HG03575 (cell line): Measurements from ENCODE around the gene TMEM42.

Source experiments
- ATAC-seq: cut with Tn5 transposase; IDR thresholded peaks from one replicate; pipeline ENCODE4 v1.9.1; 2021; ENCODE audit not compliant: unreplicated experiment, insufficient number of reproducible peaks, low FRiP score; ENCODE audit errors: extremely low read depth

The TMEM42 gene

DNA sequence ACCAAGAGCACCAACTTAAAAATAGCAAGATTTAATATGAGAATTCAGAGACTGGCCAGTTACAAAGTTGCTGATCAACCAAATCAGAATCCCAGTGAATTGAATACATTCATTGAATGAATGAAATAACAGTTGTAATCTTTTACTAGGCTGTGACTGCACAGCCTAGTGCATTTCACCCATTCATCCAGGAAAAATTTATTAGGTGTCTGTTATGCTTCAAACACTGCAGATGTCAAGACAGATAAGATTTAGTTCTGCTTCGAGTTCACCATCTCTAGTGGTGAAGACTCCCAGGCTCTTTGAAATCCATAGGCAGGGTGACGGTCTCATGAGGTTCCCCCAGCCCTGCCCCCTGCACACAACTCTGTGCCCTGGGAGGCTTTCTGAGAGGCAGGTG, 41.6 kb downstream of the TMEM42 start:
- ATAC-seq: no peak

DNA sequence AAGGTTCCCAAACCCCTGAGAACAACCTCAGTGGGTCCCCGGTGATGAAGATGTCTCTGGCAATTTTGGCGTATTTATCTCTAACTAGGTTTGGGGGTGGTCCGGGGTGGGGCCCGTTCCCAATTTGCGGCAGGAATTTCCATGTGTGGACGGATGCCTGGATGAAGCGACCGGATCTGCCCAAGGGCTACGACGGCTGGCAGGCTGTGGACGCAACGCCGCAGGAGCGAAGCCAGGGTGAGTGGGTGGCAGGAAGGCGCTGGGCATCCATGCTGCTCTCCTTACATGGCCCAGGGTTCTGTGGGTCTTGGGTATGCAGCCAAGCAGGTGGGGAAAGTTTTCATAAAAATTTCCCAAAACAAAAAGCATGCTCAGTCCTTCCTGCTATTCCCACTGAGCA, 42.0 kb downstream of the TMEM42 start:
- no peak for ATAC-seq

DNA sequence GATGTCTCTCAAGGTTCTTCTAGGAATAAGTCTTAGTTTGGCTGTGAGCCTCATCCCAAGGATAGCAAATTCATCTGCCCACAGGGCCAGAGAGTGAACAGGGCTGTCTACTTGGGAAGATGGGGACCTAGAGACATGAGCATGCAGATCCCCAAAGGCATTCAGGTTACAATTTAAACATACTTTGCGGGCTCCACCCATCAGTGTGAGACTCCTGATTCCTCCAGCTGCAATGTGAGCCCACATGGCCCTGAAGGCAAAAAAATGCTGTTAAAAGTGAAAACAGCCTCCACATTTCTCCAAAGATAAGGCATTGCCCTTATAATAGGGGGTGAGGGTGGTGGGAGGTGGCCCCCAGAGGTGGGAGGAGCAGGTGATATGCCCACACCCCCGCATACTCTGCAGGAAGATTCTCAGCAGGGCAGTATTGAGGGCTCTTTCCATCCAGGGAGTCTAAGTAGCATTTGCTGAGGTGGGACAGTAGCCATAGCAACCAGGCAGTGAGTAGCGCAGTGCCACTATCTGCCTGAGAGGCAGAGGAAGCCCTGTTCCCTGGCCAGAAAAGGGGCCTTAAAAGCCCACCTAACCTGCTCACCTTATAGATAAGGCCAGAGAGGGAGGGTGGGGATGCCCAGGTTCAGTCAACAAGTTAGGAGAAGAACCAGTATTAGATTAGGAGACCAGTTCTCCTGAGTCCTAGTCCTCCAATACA, 43.9 kb downstream of the TMEM42 start:
- no peak for ATAC-seq

DNA sequence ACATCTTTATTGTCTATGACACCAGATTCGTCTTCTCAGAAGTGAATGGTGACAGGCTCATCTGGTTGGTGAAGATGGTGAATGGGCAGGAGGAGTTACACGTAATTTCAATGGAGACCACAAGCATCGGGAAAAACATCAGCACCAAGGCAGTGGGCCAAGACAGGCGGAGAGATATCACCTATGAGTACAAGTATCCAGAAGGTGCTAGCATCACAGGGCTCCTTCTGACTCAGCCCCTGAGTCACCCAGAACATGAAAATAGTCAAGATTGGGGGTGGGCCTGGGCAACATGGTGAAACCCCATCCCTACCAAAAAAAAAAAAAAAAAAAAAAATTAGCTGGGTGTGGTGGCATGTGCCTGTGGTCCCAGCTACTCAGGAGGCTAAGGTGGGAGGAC, 45.3 kb downstream of the TMEM42 start:
- no peak for ATAC-seq

DNA sequence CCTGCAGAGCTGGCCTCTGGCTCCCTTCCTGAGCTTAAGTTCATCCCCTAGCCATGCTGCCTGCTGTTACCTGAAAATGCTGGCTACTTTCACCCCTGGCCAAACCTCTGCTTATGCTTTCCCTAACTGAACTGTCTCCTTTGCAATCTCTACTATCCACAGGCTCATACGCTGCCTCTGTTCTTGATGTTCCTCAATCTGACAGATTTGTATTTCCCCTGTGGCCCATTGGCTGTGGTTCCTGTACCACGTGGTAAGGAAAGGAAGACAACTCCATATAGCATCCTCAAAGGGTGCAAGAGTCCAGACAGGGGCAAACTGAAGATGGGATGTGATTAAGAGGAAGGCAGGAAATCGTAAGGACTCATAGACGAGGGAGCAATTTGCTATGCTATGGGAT, 45.9 kb downstream of the TMEM42 start:
- ATAC-seq: no peak

DNA sequence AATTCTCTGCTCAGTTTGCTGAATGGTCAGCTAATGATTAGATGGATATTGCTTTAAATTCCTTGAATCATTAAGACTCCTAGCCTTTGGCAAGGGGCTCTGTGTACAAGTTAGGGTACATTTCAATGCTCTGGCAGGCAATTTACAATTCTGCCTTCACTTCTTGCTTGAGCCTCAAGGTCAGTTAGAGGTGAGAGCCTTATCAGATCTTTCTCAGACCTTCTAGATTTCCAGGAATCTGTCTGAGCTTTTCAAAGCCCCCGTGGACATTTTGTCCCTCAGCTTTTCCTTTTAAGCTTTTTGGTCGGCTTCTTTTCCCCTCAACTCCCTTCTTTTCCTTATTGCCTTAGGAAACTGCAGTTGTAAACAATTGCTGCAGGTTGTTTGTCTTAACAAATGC, 47.4 kb downstream of the TMEM42 start:
- ATAC-seq: no peak

DNA sequence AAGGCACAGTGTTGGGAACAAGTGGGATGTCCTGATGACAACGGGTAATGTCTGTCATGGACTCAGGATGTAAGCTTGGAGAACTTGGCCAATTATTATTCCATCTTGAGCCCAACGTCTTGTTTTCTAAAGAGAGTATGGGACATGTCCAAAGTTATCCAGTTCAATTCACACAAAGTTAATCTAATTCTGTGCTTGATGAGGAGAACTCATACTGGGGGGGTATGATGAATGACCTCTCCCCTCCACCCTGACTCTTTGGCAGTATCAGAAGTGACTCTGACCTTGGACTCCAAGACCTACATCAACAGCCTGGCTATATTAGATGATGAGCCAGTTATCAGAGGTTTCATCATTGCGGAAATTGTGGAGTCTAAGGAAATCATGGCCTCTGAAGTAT, 49.0 kb downstream of the TMEM42 start:
- ATAC-seq: no peak

DNA sequence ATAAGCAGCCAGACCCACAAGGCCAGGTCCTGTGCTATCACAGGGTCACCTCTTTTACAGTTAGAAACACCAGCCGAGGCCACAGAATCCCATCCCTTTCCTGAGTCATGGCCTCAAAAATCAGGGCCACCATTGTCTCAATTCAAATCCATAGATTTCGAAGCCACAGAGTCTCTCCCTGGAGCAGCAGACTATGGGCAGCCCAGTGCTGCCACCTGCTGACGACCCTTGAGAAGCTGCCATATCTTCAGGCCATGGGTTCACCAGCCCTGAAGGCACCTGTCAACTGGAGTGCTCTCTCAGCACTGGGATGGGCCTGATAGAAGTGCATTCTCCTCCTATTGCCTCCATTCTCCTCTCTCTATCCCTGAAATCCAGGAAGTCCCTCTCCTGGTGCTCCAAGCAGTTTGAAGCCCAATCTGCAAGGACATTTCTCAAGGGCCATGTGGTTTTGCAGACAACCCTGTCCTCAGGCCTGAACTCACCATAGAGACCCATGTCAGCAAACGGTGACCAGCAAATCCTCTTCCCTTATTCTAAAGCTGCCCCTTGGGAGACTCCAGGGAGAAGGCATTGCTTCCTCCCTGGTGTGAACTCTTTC, 52.3 kb downstream of the TMEM42 start:
- no peak for ATAC-seq

DNA sequence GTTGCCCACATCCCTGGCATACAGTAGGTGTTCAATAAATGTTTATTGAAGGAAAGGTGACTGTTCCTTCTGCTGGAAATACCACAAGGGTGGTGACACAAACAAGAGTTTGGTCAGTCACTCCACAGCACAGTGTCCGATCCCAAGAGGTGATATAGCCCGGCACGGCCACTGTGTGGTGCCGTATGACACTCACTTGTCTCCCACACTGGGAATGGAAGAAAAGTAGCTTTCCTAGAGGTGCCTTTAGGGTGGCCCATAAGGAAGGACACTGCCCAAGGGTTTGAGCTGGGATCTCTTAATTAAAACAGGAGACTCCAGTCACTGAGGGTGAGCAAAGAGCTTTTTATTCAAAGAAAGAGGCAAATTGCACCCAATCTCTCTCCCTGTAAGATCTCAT, 53.2 kb downstream of the TMEM42 start:
- no peak for ATAC-seq
